Keratinocyte (primary cell): ENCODE measurements around the gene DEPDC1B. TPM values are rescaled to one million over a fixed set of nuclear protein-coding genes. Genes with fewer than 3 reads are reported as not detected.
"Not testable (repeated sequence)": the region's sequence is repeated elsewhere in the genome, so short reads cannot be mapped to it uniquely, and the experiment has no call there.

Experiments
- DNase-seq: peaks from one replicate; pipeline ENCODE4 v3.0.0-alpha.2; 2011; ENCODE audit warnings: low read depth, missing footprints, low spot score
- FAIRE-seq: peaks from 2 replicates; lab custom pipeline; 2011; peaks lifted over from hg19 to GRCh38; lab: Jason Lieb, UNC
- H2AFZ ChIP-seq: 2 replicates; pipeline ENCODE4 v1.6.0; 2012; ENCODE audit warnings: low read length, control low read depth, inconsistent platforms; ENCODE audit not compliant: control insufficient read depth
- H3K27ac ChIP-seq: 2 replicates; pipeline ENCODE4 v1.5.1; 2011; ENCODE audit warnings: low read length; ENCODE audit not compliant: control insufficient read depth, insufficient read depth
- H3K27me3 ChIP-seq: 3 replicates; pipeline ENCODE4 v1.6.0; 2011; ENCODE audit warnings: low read length; ENCODE audit not compliant: control insufficient read depth, insufficient read depth; ENCODE audit errors: extremely low read depth
- H3K36me3 ChIP-seq, 2 experiments: 2 replicates in 1 of 2; 3 replicates in 1 of 2; pipeline ENCODE4 v1.5.1; 2011; ENCODE audit warnings: low read length in 2 of 2, mild to moderate bottlenecking in 1 of 2; ENCODE audit not compliant: control insufficient read depth in 2 of 2, insufficient read depth in 2 of 2; ENCODE audit errors: extremely low read depth in 1 of 2
- H3K4me1 ChIP-seq: 3 replicates; pipeline ENCODE4 v1.5.1; 2011; ENCODE audit warnings: low read length; ENCODE audit not compliant: control insufficient read depth, insufficient read depth; ENCODE audit errors: extremely low read depth
- H3K4me2 ChIP-seq: 3 replicates; pipeline ENCODE4 v1.6.0; 2011; ENCODE audit warnings: low read depth, low read length; ENCODE audit not compliant: control insufficient read depth, insufficient read depth; ENCODE audit errors: extremely low read depth
- H3K4me3 ChIP-seq, 3 experiments: fragments of 200-600 bp in 1 of 3; sonication (generic) in 1 of 3; 2 replicates in 2 of 3; 3 replicates in 1 of 3; pipeline ENCODE4 v1.5.1; 2011 to 2016; ENCODE audit warnings: low read length in 3 of 3, mild to moderate bottlenecking in 3 of 3, control low read depth in 2 of 3, inconsistent platforms in 1 of 3, low read depth in 1 of 3, mixed read lengths in 1 of 3, mixed run types in 1 of 3, moderate library complexity in 1 of 3; ENCODE audit not compliant: control insufficient read depth in 2 of 3, insufficient read depth in 2 of 3; ENCODE audit errors: extremely low read depth in 1 of 3
- H3K79me2 ChIP-seq: 2 replicates; pipeline ENCODE4 v1.6.0; 2012; ENCODE audit warnings: low read length; ENCODE audit not compliant: control insufficient read depth, insufficient read depth
- H3K9ac ChIP-seq: 3 replicates; pipeline ENCODE4 v1.6.0; 2011; ENCODE audit warnings: low read length; ENCODE audit not compliant: control insufficient read depth, insufficient read depth; ENCODE audit errors: extremely low read depth
- H3K9me1 ChIP-seq: 3 replicates; pipeline ENCODE4 v1.6.0; 2011; ENCODE audit warnings: low read length; ENCODE audit not compliant: control insufficient read depth, insufficient read depth; ENCODE audit errors: extremely low read depth
- H3K9me3 ChIP-seq: 2 replicates; pipeline ENCODE4 v1.5.1; 2012; ENCODE audit warnings: low read depth, low read length; ENCODE audit not compliant: control insufficient read depth
- H4K20me1 ChIP-seq: 3 replicates; pipeline ENCODE4 v1.6.0; 2011; ENCODE audit warnings: low read length; ENCODE audit not compliant: control insufficient read depth, insufficient read depth; ENCODE audit errors: extremely low read depth
- EZH2 ChIP-seq: IDR thresholded peaks from one replicate; pipeline ENCODE4 v1.6.1; 2012; ENCODE audit warnings: inconsistent platforms, mild to moderate bottlenecking, low read length, moderate library complexity
- dilution Hi-C: fragments of 300-500 bp; cut with MboI; formaldehyde crosslinking; loops from one replicate; pipeline ENCODE4 v1.7.0; 2020; ENCODE audit warnings: low sequenced_read_pairs; ENCODE audit not compliant: extremely low pct_ligation_motif_present
- polyA plus RNA-seq, 5 experiments: library from polyadenylated mRNA; depleted of rRNA in 3 of 5; stranded (reverse) in 3 of 5; stranded (forward) in 1 of 5; unstranded in 1 of 5; fragments of >200 nt; gene quantifications; 1 replicate in 1 of 5; 2 replicates in 3 of 5; 3 replicates in 1 of 5; pipeline versions ENCODE4 v1.2.1 to v1.2.3, GENCODE V29; 2011 to 2012; ENCODE audit warnings: missing spikeins in 2 of 5, low read depth in 1 of 5, low replicate concordance in 1 of 5
- TF ChIP-seq, protein P1 (sequence below), 3 experiments: IDR thresholded peaks in 1 of 3; conservative IDR thresholded peaks in 1 of 3; optimal IDR thresholded peaks in 1 of 3; 2 replicates in 2 of 3; 3 replicates in 1 of 3; pipeline versions ENCODE3 to v1.5.1; 2011; ENCODE audit warnings: low read length in 3 of 3, mild to moderate bottlenecking in 3 of 3, moderate library complexity in 2 of 3, control low read depth in 1 of 3, inconsistent platforms in 1 of 3; ENCODE audit not compliant: insufficient read depth in 2 of 3; ENCODE audit errors: extremely low read depth in 1 of 3

Gene DEPDC1B
- polyA plus RNA-seq, 1 donor (not counting 4 experiments of a cell fraction or from before 2014, with no cell fraction given): 19.5 TPM

- Histone ChIP-seq H3K79me2 (peaks cover 32% of the 10 kb centered on the region), H3K9me3 (no peaks in the 10 kb centered on the region), H3K4me1 (no peaks in the 10 kb centered on the region), H4K20me1 (no peaks in the 10 kb centered on the region), H2AFZ (no peak overlapping the region), H3K9ac (no peak overlapping the region), H3K36me3 (peaks cover 0 to 6% of the 10 kb centered on the region in 2 experiments), H3K4me3 (no peak overlapping the region), H3K9me1 (peaks cover 5% of the 10 kb centered on the region), H3K27me3 (no peaks in the 10 kb centered on the region), H3K27ac (no peak overlapping the region), H3K4me2 (no peak overlapping the region)
- FAIRE-seq: no peak
- no peak for DNase-seq
- no peak for TF ChIP-seq EZH2
- TF ChIP-seq, protein P1, sequence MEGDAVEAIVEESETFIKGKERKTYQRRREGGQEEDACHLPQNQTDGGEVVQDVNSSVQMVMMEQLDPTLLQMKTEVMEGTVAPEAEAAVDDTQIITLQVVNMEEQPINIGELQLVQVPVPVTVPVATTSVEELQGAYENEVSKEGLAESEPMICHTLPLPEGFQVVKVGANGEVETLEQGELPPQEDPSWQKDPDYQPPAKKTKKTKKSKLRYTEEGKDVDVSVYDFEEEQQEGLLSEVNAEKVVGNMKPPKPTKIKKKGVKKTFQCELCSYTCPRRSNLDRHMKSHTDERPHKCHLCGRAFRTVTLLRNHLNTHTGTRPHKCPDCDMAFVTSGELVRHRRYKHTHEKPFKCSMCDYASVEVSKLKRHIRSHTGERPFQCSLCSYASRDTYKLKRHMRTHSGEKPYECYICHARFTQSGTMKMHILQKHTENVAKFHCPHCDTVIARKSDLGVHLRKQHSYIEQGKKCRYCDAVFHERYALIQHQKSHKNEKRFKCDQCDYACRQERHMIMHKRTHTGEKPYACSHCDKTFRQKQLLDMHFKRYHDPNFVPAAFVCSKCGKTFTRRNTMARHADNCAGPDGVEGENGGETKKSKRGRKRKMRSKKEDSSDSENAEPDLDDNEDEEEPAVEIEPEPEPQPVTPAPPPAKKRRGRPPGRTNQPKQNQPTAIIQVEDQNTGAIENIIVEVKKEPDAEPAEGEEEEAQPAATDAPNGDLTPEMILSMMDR (optimal IDR thresholded peaks at IDR 0.05 in 1 of 3, IDR thresholded peaks at IDR 0.05 in 1 of 3, conservative IDR thresholded peaks at IDR 0.05 in 1 of 3; ENCODE audit: extremely low read depth in 1 of 3, insufficient read depth in 2 of 3, low read length in 3 of 3): no peak
- dilution Hi-C loops: no loop called here
Observed at GRCh38 chr5:60685700-60686099, 14.3 kb downstream of the DEPDC1B start.

DNA sequence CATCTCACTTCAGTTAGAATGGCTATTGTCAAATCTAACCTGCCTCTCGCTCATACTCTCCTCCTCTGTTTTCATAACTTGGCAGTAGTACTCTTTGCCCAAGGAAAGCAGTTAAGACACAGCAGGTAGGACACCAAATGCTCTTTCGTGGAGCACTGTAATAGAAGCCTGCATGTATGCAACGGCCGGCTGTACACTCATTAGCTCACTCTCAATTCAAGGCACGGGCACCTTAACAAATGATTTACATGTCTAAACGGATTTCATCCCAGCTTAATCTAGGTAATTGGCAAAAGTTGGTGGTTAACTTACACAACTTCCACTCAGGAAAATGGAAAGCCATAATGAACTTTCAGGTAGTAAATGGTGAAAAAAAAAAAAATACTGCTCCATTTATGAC, 14.9 kb downstream of the DEPDC1B start:
- H2AFZ ChIP-seq: peak overlapping the region; percentile 57
- no peak overlapping the region for H3K9ac ChIP-seq
- no peak overlapping the region for H3K4me3 ChIP-seq
- H3K4me2 ChIP-seq: peak overlapping the region; percentile 28
- H3K27me3 ChIP-seq: no peaks in the 10 kb centered on the region
- H3K9me1 ChIP-seq: peaks cover 5% of the 10 kb centered on the region
- no peaks in the 10 kb centered on the region for H3K4me1 ChIP-seq
- no peak overlapping the region for H3K27ac ChIP-seq
- dilution Hi-C loops: no loop called here
- FAIRE-seq: peak; percentile 65
- no peaks in the 10 kb centered on the region for H3K9me3 ChIP-seq
- H3K79me2 ChIP-seq: peaks cover 29% of the 10 kb centered on the region
- DNase-seq: no peak
- no peaks in the 10 kb centered on the region for H4K20me1 ChIP-seq
- peaks cover 0 to 6% of the 10 kb centered on the region in 2 experiments for H3K36me3 ChIP-seq
- TF ChIP-seq, protein P1 (optimal IDR thresholded peaks at IDR 0.05 in 1 of 3, IDR thresholded peaks at IDR 0.05 in 1 of 3, conservative IDR thresholded peaks at IDR 0.05 in 1 of 3; ENCODE audit: extremely low read depth in 1 of 3, insufficient read depth in 2 of 3, low read length in 3 of 3): no peak
- TF ChIP-seq EZH2: no peak

DNA sequence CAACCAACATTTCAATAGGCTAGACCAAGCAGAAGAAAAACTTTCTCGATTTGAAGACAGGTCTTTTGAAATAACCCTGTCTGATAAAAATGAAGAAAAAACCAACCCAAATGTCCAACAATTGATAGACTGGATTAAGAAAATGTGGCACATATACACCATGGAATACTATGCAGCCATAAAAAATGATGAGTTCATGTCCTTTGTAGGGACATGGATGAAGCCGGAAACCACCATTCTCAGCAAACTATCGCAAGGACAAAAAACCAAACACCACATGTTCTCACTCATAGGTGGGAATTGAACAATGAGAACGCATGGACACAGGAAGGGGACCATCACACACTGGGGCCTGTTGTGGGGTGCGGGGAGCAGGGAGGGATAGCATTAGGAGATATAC, 18.0 kb downstream of the DEPDC1B start:
- H3K4me1 ChIP-seq, H2AFZ ChIP-seq, H3K27me3 ChIP-seq, H4K20me1 ChIP-seq, DNase-seq, H3K9ac ChIP-seq, dilution Hi-C loops, H3K36me3 ChIP-seq, H3K9me1 ChIP-seq, H3K9me3 ChIP-seq, H3K4me2 ChIP-seq, H3K4me3 ChIP-seq, FAIRE-seq, H3K27ac ChIP-seq: not testable (repeated sequence)
- H3K79me2 ChIP-seq: peaks cover 18% of the 10 kb centered on the region
